HG03457 (cell line): ENCODE data around the gene P2RY6.
"Not testable (repeated sequence)": the region's sequence is repeated elsewhere in the genome, so short reads cannot be mapped to it uniquely, and the experiment has no call there.

ENCODE experiments used
- ATAC-seq: cut with Tn5 transposase; IDR thresholded peaks from one replicate; pipeline ENCODE4 v1.9.1; 2021; ENCODE audit warnings: moderate number of reproducible peaks; ENCODE audit not compliant: unreplicated experiment

The P2RY6 gene

GRCh38 chr11:73259406-73260126 is 12.6 kb upstream of the P2RY6 start:
- no peak for ATAC-seq

GRCh38 chr11:73260127-73260457 is 12.0 kb upstream of the P2RY6 start:
- no peak for ATAC-seq

- no peak for ATAC-seq
Measured at GRCh38 chr11:73262851-73263495, 9.2 kb upstream of the P2RY6 start.

- ATAC-seq: no peak
Measured at GRCh38 chr11:73263640-73264039, 8.5 kb upstream of the P2RY6 start.

- ATAC-seq: no peak
Measured at GRCh38 chr11:73265278-73265810, 6.8 kb upstream of the P2RY6 start.

- ATAC-seq: no peak
Measured at GRCh38 chr11:73265853-73266645, 6.1 kb upstream of the P2RY6 start.

GRCh38 chr11:73266646-73267020 is 5.5 kb upstream of the P2RY6 start:
- ATAC-seq: no peak

GRCh38 chr11:73267122-73267846 is 4.9 kb upstream of the P2RY6 start:
- ATAC-seq: no peak

- no peak for ATAC-seq
Measured at GRCh38 chr11:73267906-73268540, 4.1 kb upstream of the P2RY6 start.

GRCh38 chr11:73268671-73269271 is 3.4 kb upstream of the P2RY6 start:
- ATAC-seq: no peak

- ATAC-seq: no peak
Measured at GRCh38 chr11:73269459-73270015, 2.6 kb upstream of the P2RY6 start.

GRCh38 chr11:73270016-73270854 is 1.9 kb upstream of the P2RY6 start:
- ATAC-seq: no peak

- no peak for ATAC-seq
Measured at GRCh38 chr11:73270855-73271477, 1.2 kb upstream of the P2RY6 start.

GRCh38 chr11:73271478-73271865 is 666 bp upstream of the P2RY6 start:
- not testable (repeated sequence) for ATAC-seq

- no peak for ATAC-seq
Measured at GRCh38 chr11:73272680-73273038, 521 bp downstream of the P2RY6 start.

GRCh38 chr11:73273222-73273895 is 1.2 kb downstream of the P2RY6 start:
- no peak for ATAC-seq

GRCh38 chr11:73274191-73274590 is 2.1 kb downstream of the P2RY6 start:
- not testable (repeated sequence) for ATAC-seq

- no peak for ATAC-seq
Measured at GRCh38 chr11:73274722-73275380, 2.7 kb downstream of the P2RY6 start.
